NCI-H2107 (cell line): ENCODE results near the gene RNF223.
"Not testable (repeated sequence)": the region's sequence is repeated elsewhere in the genome, so short reads cannot be mapped to it uniquely, and the experiment has no call there.

Experiments used
- DNase-seq: peaks from one replicate; lab custom pipeline; 2025; lab: John Stamatoyannopoulos, UW

The RNF223 gene

GRCh38 chr1:1046243-1046642 is 27.9 kb downstream of the RNF223 start:
- no peak for DNase-seq

- no peak for DNase-seq
These were observed 29.0 kb downstream of the RNF223 start for GRCh38 chr1:1045129-1045528.

GRCh38 chr1:1044455-1045078 is 29.5 kb downstream of the RNF223 start:
- no peak for DNase-seq

GRCh38 chr1:1043921-1044320 is 30.2 kb downstream of the RNF223 start:
- DNase-seq: no peak

- DNase-seq: no peak
These were observed 30.7 kb downstream of the RNF223 start for GRCh38 chr1:1043411-1043810.

GRCh38 chr1:1042835-1043234 is 31.3 kb downstream of the RNF223 start:
- no peak for DNase-seq

- DNase-seq: no peak
These were observed 32.2 kb downstream of the RNF223 start for GRCh38 chr1:1041873-1042272.

GRCh38 chr1:1041092-1041523 is 33.0 kb downstream of the RNF223 start:
- no peak for DNase-seq

GRCh38 chr1:1040004-1040991 is 33.8 kb downstream of the RNF223 start:
- DNase-seq: no peak

GRCh38 chr1:1039145-1039910 is 34.8 kb downstream of the RNF223 start:
- no peak for DNase-seq

- no peak for DNase-seq
These were observed 35.4 kb downstream of the RNF223 start for GRCh38 chr1:1038694-1039093.

- no peak for DNase-seq
These were observed 36.5 kb downstream of the RNF223 start for GRCh38 chr1:1037366-1038327.

GRCh38 chr1:1035291-1035943 is 38.7 kb downstream of the RNF223 start:
- DNase-seq: no peak

- DNase-seq: no peak
These were observed 39.7 kb downstream of the RNF223 start for GRCh38 chr1:1034439-1034781.

- DNase-seq: no peak
These were observed 40.2 kb downstream of the RNF223 start for GRCh38 chr1:1033731-1034438.

GRCh38 chr1:1033009-1033587 is 41.0 kb downstream of the RNF223 start:
- DNase-seq: no peak

- DNase-seq: no peak
These were observed 41.7 kb downstream of the RNF223 start for GRCh38 chr1:1032424-1032823.

- no peak for DNase-seq
These were observed 42.4 kb downstream of the RNF223 start for GRCh38 chr1:1031659-1032235.

GRCh38 chr1:1030867-1031658 is 43.0 kb downstream of the RNF223 start:
- DNase-seq: not testable (repeated sequence)
